IPS DF 4.7 (cell line): ENCODE data around the gene CHPF.
A peak's percentile ranks its signal among the peaks of the same experiment; 100 is the strongest.

Experiments used
- DNase-seq: peaks from one replicate; pipeline ENCODE4 v3.0.0-alpha.2; 2013; ENCODE audit warnings: low spot score; ENCODE audit errors: extremely low read depth

CHPF gene

GRCh38 chr2:219543596-219544358 lies at the start of gene CHPF, which contains the start of gene TMEM198:
CHPF (minus strand) TSS chr2:219543809; CDS start chr2:219543538, 271 bp downstream.
TMEM198 (plus strand) TSS chr2:219544028; CDS start chr2:219544728, 700 bp downstream.
- peak; percentile 80 for DNase-seq

- DNase-seq: no peak
Observed at GRCh38 chr2:219593154-219593553, 49.5 kb upstream of the CHPF start.

GRCh38 chr2:219592736-219593135 lies 49.1 kb upstream of the CHPF start:
- DNase-seq: no peak

- no peak for DNase-seq
Observed at GRCh38 chr2:219591091-219591490, 47.5 kb upstream of the CHPF start.

- no peak for DNase-seq
Observed at GRCh38 chr2:219581346-219581745, 37.7 kb upstream of the CHPF start.

- DNase-seq: no peak
Observed at GRCh38 chr2:219578811-219579613, 35.4 kb upstream of the CHPF start.

- no peak for DNase-seq
Observed at GRCh38 chr2:219576505-219577388, 33.1 kb upstream of the CHPF start.

- no peak for DNase-seq
Observed at GRCh38 chr2:219575566-219576504, 32.2 kb upstream of the CHPF start.

- DNase-seq: no peak
Observed at GRCh38 chr2:219574484-219575311, 31.1 kb upstream of the CHPF start.

GRCh38 chr2:219573166-219573565 lies 29.6 kb upstream of the CHPF start:
- DNase-seq: no peak

- no peak for DNase-seq
Observed at GRCh38 chr2:219572237-219573001, 28.8 kb upstream of the CHPF start, which contains the start of gene INHA. INHA (plus strand) TSS chr2:219572310; CDS start chr2:219572375, 65 bp downstream.

GRCh38 chr2:219571311-219572236 lies 28.0 kb upstream of the CHPF start, which contains the start of gene OBSL1:
OBSL1 (minus strand) TSS chr2:219571539; CDS start chr2:219571232, 307 bp downstream.
- no peak for DNase-seq

- DNase-seq: no peak
Observed at GRCh38 chr2:219570924-219571310, 27.3 kb upstream of the CHPF start.

- DNase-seq: no peak
Observed at GRCh38 chr2:219570194-219570923, 26.8 kb upstream of the CHPF start.

GRCh38 chr2:219569635-219570034 lies 26.0 kb upstream of the CHPF start:
- no peak for DNase-seq

GRCh38 chr2:219569041-219569440 lies 25.4 kb upstream of the CHPF start:
- DNase-seq: no peak
